GM12875 (cell line): ENCODE results near the gene APRT.
A peak's percentile ranks its signal among the peaks of the same experiment; 100 is the strongest.
"Not testable (repeated sequence)": the region's sequence is repeated elsewhere in the genome, so short reads cannot be mapped to it uniquely, and the experiment has no call there.

Experiments
- H3K4me3 ChIP-seq: one replicate; pipeline ENCODE4 v1.5.1; 2011; ENCODE audit warnings: low read depth, low read length, control low read depth
- CTCF ChIP-seq: IDR thresholded peaks from 2 replicates; pipeline ENCODE4 v1.5.1; 2011; ENCODE audit warnings: low read depth, mild to moderate bottlenecking, control low read depth, inconsistent platforms, low read length, moderate library complexity, borderline replicate concordance; ENCODE audit not compliant: insufficient read depth

APRT gene

GRCh38 chr16:88792078-88792550 lies 19.6 kb downstream of the APRT start:
- TF ChIP-seq CTCF: no peak

GRCh38 chr16:88790312-88791211 lies 21.2 kb downstream of the APRT start:
- H3K4me3 ChIP-seq: no peak overlapping the region
- TF ChIP-seq CTCF: no peak

More at GRCh38 chr16:88792078-88792550, 19.6 kb downstream of the APRT start:
- H3K4me3 ChIP-seq: no peak overlapping the region

GRCh38 chr16:88789594-88789993 lies 22.1 kb downstream of the APRT start:
- no peak for TF ChIP-seq CTCF
- no peak overlapping the region for H3K4me3 ChIP-seq

- H3K4me3 ChIP-seq: not testable (repeated sequence)
These were observed 23.0 kb downstream of the APRT start for GRCh38 chr16:88788749-88789148.

GRCh38 chr16:88787579-88788314 lies 24.0 kb downstream of the APRT start:
- no peak overlapping the region for H3K4me3 ChIP-seq
- no peak for TF ChIP-seq CTCF

- peak within 1 kb of the TSS; percentile 81 for H3K4me3 ChIP-seq
- TF ChIP-seq CTCF: peak; percentile 95
These were observed 26.4 kb downstream of the APRT start, which contains the start of gene PIEZO1 for GRCh38 chr16:88785106-88785924. TSS of gene PIEZO1 (minus strand) at chr16:88785220. CDS start at chr16:88784964, 256 bp downstream.

GRCh38 chr16:88784856-88785105 lies 26.9 kb downstream of the APRT start:
- TF ChIP-seq CTCF: no peak
- H3K4me3 ChIP-seq: peak overlapping the region; percentile 81
